GM10266 (cell line): Measurements from ENCODE around the gene FCMR.

Source experiments
- DNase-seq: peaks from one replicate; pipeline ENCODE4 v3.0.0; 2012; ENCODE audit errors: extremely low spot score
- TF ChIP-seq, protein P1 (sequence below): IDR thresholded peaks from 2 replicates; pipeline ENCODE4 v1.5.1; 2012; ENCODE audit warnings: mild to moderate bottlenecking, low read depth; ENCODE audit not compliant: control insufficient read depth, insufficient read depth; ENCODE audit errors: missing control alignments

FCMR gene

DNA sequence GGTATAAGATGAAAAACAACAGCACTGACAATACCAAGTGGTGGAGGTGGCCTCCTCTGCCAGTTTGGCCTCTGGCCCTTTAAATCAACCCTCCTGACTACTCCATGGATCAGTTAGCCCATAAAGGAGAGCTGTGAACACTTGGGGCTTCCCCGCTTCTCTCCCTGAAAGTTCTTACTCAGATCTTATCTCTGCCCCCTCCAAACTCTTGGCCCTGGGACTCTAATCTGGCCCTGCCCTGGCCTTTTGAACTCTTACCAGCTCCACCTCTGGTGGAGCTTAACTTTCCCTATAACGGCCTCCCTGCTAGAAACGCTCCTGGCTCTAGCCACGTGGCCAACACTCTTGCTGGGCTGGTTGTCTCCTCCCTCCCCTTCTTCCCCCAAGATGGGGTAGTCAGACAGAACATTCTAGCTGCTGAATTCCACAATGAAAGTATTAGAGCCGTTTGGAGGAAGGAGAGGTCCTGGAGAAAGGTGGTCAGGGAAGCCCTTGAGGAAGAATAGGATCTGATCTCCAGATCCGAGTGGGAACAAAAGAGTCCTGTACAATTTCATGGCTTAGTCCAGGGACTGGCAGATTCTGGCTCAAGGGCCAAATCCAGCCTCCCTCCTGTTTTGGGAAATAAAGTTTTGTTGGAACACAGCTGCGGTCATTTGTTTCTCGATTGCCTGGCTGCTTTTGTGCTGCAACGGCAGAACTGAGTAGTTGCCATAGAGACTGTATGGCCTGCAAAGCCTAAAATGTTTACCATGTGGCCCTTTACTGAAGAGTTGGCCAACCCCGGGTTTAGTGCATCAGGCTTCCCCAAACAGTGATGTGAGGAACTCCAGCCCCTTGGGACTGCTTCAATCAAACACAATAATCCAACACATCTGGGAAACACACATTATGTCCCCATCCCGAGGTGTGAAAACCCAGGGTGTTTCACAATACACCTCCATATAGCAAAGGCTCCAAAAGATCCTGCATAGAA, 34.0 kb upstream of the FCMR start:
- DNase-seq: peak; percentile 44
- TF ChIP-seq, protein P1, sequence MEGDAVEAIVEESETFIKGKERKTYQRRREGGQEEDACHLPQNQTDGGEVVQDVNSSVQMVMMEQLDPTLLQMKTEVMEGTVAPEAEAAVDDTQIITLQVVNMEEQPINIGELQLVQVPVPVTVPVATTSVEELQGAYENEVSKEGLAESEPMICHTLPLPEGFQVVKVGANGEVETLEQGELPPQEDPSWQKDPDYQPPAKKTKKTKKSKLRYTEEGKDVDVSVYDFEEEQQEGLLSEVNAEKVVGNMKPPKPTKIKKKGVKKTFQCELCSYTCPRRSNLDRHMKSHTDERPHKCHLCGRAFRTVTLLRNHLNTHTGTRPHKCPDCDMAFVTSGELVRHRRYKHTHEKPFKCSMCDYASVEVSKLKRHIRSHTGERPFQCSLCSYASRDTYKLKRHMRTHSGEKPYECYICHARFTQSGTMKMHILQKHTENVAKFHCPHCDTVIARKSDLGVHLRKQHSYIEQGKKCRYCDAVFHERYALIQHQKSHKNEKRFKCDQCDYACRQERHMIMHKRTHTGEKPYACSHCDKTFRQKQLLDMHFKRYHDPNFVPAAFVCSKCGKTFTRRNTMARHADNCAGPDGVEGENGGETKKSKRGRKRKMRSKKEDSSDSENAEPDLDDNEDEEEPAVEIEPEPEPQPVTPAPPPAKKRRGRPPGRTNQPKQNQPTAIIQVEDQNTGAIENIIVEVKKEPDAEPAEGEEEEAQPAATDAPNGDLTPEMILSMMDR: no peak

DNA sequence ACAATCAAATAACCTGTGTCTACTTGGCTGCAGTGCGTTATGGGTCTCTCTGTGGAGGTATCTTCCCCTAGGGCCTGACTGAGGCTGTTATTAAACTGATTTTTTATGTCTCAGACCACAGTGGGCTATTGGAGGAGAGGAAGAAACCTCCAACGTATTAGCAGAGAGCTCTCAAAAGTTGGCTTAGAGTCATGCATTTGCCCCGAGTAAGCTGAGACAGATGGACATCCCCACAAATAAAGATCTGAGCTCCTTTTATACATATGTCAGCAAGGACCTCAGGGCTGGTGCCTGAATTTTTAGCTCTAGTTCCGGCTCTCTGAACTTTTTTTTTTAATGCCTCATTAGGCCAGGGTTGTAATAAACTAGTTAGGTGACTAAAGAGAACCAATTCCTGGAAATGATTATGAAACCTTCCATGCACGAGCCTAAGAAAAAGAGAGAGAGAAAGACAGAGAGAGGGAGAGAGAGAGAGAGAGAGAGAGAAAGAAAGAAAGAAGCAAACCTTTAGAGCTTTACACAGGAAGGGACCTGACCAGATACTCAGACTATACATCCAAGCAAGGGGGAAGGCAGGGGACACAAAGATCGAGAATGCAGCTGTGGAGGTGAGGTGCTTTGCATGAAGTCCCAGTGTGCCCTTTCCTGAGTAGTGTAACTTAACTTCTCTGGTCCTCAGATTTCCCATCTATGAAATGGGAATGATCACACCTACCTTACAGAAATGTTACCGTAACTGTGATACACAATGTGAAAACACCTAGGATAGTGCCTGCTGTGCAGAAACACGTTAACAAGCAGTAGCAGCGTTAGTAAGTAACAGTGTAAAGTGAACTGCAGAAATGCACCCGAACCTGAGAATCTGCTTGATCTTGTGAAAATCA, 33.0 kb upstream of the FCMR start:
- TF ChIP-seq, protein P1: no peak

DNA sequence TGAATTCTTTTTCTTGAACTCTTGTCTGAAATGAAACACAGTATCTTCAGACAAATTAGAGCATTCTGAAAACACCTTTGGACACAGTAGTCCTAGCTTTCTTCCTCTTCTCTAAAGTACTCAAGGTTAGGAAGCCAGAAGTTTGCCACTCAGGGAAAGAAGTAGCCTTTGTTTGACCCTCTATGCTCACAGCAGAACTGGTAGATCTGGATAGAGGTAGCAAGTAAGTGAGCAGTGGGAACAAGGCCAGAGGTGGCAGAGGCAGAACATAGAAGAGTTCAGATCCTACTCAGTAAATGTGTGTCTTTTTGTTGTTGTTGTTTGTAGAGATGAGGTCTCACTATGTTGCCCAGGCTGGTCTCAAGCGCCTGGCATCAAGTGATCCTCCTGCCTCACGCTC, 31.9 kb upstream of the FCMR start:
- no peak for DNase-seq
- TF ChIP-seq, protein P1: no peak

More for the DNA sequence above, 33.0 kb upstream of the FCMR start:
- DNase-seq: no peak

DNA sequence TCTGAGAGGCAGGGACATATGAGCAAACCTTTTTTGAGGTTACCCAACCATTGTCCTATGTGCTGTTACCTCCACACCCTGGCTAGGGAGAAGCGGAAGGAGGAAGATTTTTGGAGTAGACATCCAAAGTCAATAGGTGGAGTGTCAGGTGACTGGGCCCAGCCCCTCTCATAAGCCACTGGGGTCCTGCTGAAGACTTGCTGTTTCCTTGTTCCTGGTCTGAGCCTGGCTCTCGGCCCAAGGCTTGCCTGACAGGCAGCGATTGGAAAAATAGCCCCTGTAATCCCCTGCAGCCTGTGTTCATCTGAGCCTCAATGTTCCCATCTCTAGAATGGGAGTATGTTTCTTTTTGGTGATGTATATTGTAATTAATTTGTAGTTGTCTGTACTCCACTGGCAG, 31.4 kb upstream of the FCMR start:
- no peak for DNase-seq
- TF ChIP-seq, protein P1: no peak

DNA sequence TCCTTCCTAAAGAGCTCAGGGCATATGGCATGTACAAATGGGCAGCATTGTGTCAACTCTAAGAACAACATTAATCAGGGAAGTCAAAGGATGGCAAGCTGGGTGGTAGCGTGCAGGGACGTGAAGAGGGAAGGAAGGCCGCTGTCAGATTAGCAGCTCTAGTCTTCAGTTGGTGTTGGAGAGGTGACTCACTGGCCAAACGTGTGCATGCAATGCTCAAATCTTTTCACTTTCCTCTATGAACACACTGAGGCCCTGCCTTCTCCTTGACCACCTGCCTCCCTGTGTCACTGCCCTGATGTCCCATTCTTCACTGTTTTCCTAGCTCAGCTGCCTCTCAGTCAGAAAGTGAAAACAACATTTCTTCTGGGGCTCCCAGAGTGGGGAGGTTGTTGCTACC, 30.4 kb upstream of the FCMR start:
- TF ChIP-seq, protein P1: no peak
- DNase-seq: no peak

DNA sequence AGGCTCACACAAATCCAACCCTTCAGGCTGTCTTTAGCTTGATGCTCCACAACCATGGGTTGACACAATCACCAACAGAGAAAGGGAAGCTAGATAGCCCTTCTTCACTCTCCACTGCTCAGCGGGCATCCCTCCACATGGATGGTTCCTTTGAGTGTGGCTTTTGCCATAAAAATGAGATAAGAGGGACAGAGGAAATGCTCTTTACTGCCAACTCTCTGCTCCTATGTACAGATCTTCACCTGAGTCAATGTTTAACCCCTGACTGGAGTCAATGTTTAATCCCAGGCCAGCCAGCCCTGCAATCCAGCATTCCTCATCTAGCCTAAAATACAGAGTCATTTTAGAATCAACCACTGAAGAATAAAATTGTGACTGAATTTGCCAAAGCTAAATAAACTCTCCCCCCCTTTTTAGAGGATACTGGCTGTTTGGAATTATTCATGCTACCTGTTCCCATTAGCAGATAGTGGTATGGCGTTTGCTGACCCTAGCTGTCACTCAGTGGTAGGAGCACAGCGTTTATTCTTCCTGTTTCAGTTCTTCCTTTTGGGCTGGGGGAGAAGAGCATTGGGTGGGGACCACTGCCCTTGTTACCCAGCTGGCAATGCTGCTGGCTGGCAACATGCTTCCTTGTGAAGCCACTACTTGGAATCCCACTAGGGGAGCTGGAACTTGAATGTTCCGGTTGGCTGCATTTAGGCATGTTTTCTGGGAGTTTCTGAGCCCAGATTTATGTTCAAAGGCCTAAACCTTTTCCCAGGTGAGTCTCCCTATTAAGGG, 29.8 kb upstream of the FCMR start:
- DNase-seq: no peak
- TF ChIP-seq, protein P1: no peak
